HepG2 (cell line): ENCODE results near the gene DEPDC1B. TPM values are rescaled to one million over a fixed set of nuclear protein-coding genes. Genes with fewer than 3 reads are reported as not detected.
A peak's percentile ranks its signal among the peaks of the same experiment; 100 is the strongest.
"Not testable (repeated sequence)": the region's sequence is repeated elsewhere in the genome, so short reads cannot be mapped to it uniquely, and the experiment has no call there.

ENCODE experiments used
- ATAC-seq: fragments of 200-7000 bp; cut with Tn5 transposase; 3 replicates; pipeline ENCODE4 v1.9.1; 2020; ENCODE audit warnings: mild to moderate bottlenecking, moderate library complexity
- BruUV-seq: library from RNA; stranded (reverse); fragments of 400-500 nt; replicated peaks from 2 replicates; lab custom pipeline; 2021; lab: Mats Ljungman, UMichigan
- CTCF ChIA-PET: fragments of 300-600 bp; formaldehyde crosslinking; extraction: SDS; loops from one replicate; lab custom pipeline; 2021; ENCODE audit warnings: low total read pairs, inconsistent platforms, low intra/inter-chr PET ratio; lab: Yijun Ruan, JAX
- POLR2A ChIA-PET: fragments of 350-600 bp; sonication (Branson Sonifier 250); formaldehyde crosslinking; loops from one replicate; lab custom pipeline; 2020; ENCODE audit warnings: antibody characterized with exemption, inconsistent platforms; lab: Yijun Ruan, JAX
- DNase-seq: peaks from one replicate; pipeline ENCODE4 v3.0.0-alpha.2; 2015; ENCODE audit warnings: low spot score
- FAIRE-seq: peaks from 3 replicates; lab custom pipeline; 2011; peaks lifted over from hg19 to GRCh38; lab: Jason Lieb, UNC
- H2AFZ ChIP-seq: one replicate; pipeline ENCODE4 v1.6.1; 2011; ENCODE audit warnings: low read length, inconsistent platforms
- H3K27ac ChIP-seq: fragments of 300-600 bp; 3 replicates; pipeline ENCODE4 v1.8.0; 2011; ENCODE audit warnings: mixed run types, mild to moderate bottlenecking, mixed read lengths, low read length, inconsistent platforms; ENCODE audit not compliant: insufficient read depth; ENCODE audit errors: extremely low read length
- H3K27me3 ChIP-seq, 2 experiments: fragments of 200-600 bp in 1 of 2; 2 replicates in 1 of 2; 3 replicates in 1 of 2; pipeline versions ENCODE4 v1.6.0 to v1.8.0; 2011; ENCODE audit warnings: low read length in 2 of 2, mild to moderate bottlenecking in 2 of 2, moderate library complexity in 2 of 2, inconsistent platforms in 1 of 2; ENCODE audit not compliant: insufficient read depth in 2 of 2, control insufficient read depth in 1 of 2
- H3K36me3 ChIP-seq, 2 experiments: fragments of 200-600 bp in 1 of 2; replicated peaks in 1 of 2; 2 replicates in 1 of 2; 3 replicates in 1 of 2; pipeline versions ENCODE4 v1.5.1 to v1.8.0; 2011; ENCODE audit warnings: low read length in 2 of 2, inconsistent platforms in 1 of 2; ENCODE audit not compliant: insufficient read depth in 2 of 2, control insufficient read depth in 1 of 2
- H3K4me1 ChIP-seq: 2 replicates; pipeline ENCODE4 v1.5.1; 2012; ENCODE audit warnings: low read length, inconsistent platforms; ENCODE audit not compliant: insufficient read depth
- H3K4me2 ChIP-seq: 2 replicates; pipeline ENCODE4 v1.6.0; 2011; ENCODE audit warnings: low read depth, low read length, inconsistent platforms
- H3K4me3 ChIP-seq, 3 experiments: fragments of 200-600 bp in 1 of 3; sonication (generic), shearing (Covaris generic) in 1 of 3; replicated peaks in 1 of 3; 2 replicates each; pipeline ENCODE4 v1.5.1; 2011 to 2016; ENCODE audit warnings: low read length in 3 of 3, inconsistent platforms in 2 of 3, low read depth in 2 of 3, mild to moderate bottlenecking in 2 of 3, control low read depth in 1 of 3, mixed read lengths in 1 of 3; ENCODE audit not compliant: insufficient read depth in 1 of 3
- H3K79me2 ChIP-seq: one replicate; pipeline ENCODE4 v1.6.1; 2011; ENCODE audit warnings: low read length, inconsistent platforms; ENCODE audit not compliant: insufficient read depth
- H3K9ac ChIP-seq: 2 replicates; pipeline ENCODE4 v1.6.0; 2011; ENCODE audit warnings: mild to moderate bottlenecking, low read depth, low read length, inconsistent platforms; ENCODE audit not compliant: insufficient read depth
- H3K9me3 ChIP-seq: 2 replicates; pipeline ENCODE4 v1.5.1; 2012; ENCODE audit warnings: mild to moderate bottlenecking, low read length
- H4K20me1 ChIP-seq: 2 replicates; pipeline ENCODE4 v1.6.0; 2011; ENCODE audit warnings: inconsistent platforms, mild to moderate bottlenecking, low read length, moderate library complexity; ENCODE audit not compliant: insufficient read depth
- HNF4A ChIP-seq: sonication (generic); formaldehyde crosslinking; IDR thresholded peaks from 2 replicates; pipeline ENCODE4 v1.4.0; 2020; ENCODE audit warnings: missing genetic modification reagents
- HNF4G ChIP-seq, 2 experiments: sonication (generic) in 1 of 2; formaldehyde crosslinking in 1 of 2; IDR thresholded peaks; 2 replicates each; pipeline versions ENCODE4 v1.4.0 to v1.6.1; 2011 to 2020; ENCODE audit warnings: borderline replicate concordance in 2 of 2, low read depth in 2 of 2, mild to moderate bottlenecking in 2 of 2, low read length in 1 of 2, missing genetic modification reagents in 1 of 2, moderate library complexity in 1 of 2
- REL ChIP-seq: sonication (generic); formaldehyde crosslinking; conservative IDR thresholded peaks from 2 replicates; pipeline ENCODE4 v1.8.0; 2022; ENCODE audit warnings: mild to moderate bottlenecking, missing genetic modification reagents, moderate library complexity
- ZNF460 ChIP-seq: sonication (generic); formaldehyde crosslinking; IDR thresholded peaks from 2 replicates; pipeline ENCODE4 v1.5.1; 2020; ENCODE audit warnings: missing genetic modification reagents, mild to moderate bottlenecking, borderline replicate concordance
- ZNF83 ChIP-seq: sonication (generic); formaldehyde crosslinking; IDR thresholded peaks from 2 replicates; pipeline ENCODE4 v1.4.0; 2020; ENCODE audit warnings: missing genetic modification reagents, mild to moderate bottlenecking, borderline replicate concordance
- WGBS: methylation state at CpG from one replicate; pipeline ENCODE4 v1.1.6; 2017; ENCODE audit warnings: low lambda C conversion rate; 5-methylcytosine and 5-hydroxymethylcytosine counted together
- in situ Hi-C: cut with HindIII; loops from 2 replicates; pipeline ENCODE4 v1.10.0; 2017; ENCODE audit warnings: low pct_unique_long_range_greater_than_20kb; ENCODE audit not compliant: extremely low pct_ligation_motif_present
- intact Hi-C: fragments of 100-400 bp; cut with micrococcal nuclease; formaldehyde crosslinking; loops from one replicate; pipeline ENCODE4 v1.10.0; 2022; ENCODE audit not compliant: unreplicated experiment
- polyA plus RNA-seq, 8 experiments: library from polyadenylated mRNA; depleted of rRNA in 3 of 8; stranded (reverse) in 7 of 8; unstranded in 1 of 8; fragments of >200 nt; fragmentation: Illumina TruSeq in 4 of 8; extraction: Trizol in 4 of 8; gene quantifications; 2 replicates each; pipeline versions ENCODE4 v1.2.1 to v1.2.3, GENCODE V29; 2011 to 2016; ENCODE audit warnings: low read depth in 4 of 8, missing spikeins in 1 of 8, mixed read lengths in 1 of 8; ENCODE audit not compliant: insufficient read depth in 1 of 8
- total RNA-seq, 5 experiments: library from RNA; depleted of rRNA; stranded (reverse); fragments of >200 nt; fragmentation: Illumina TruSeq; extraction: Trizol; gene quantifications; 2 replicates each; pipeline ENCODE4 v1.2.3, GENCODE V29; 2016; ENCODE audit warnings: low read depth in 1 of 5
- TF ChIP-seq, protein P1 (sequence below): sonication (generic); formaldehyde crosslinking; IDR thresholded peaks from 2 replicates; pipeline ENCODE4 v1.5.1; 2020; ENCODE audit warnings: missing genetic modification reagents, mild to moderate bottlenecking, borderline replicate concordance
- TF ChIP-seq, protein P2 (sequence below): sonication (generic); formaldehyde crosslinking; IDR thresholded peaks from 2 replicates; pipeline ENCODE4 v1.8.1; 2022; ENCODE audit warnings: low read depth, mild to moderate bottlenecking, missing genetic modification reagents

DEPDC1B gene
- total and polyA plus RNA-seq, 2 of the 13 experiments (the other 11 are each of a cell fraction or from before 2014, with no cell fraction given): 29.5 to 51.3 TPM

GRCh38 chr5:60563696-60564324, 136.2 kb downstream of the DEPDC1B start (continued):
- TF ChIP-seq, protein P1, sequence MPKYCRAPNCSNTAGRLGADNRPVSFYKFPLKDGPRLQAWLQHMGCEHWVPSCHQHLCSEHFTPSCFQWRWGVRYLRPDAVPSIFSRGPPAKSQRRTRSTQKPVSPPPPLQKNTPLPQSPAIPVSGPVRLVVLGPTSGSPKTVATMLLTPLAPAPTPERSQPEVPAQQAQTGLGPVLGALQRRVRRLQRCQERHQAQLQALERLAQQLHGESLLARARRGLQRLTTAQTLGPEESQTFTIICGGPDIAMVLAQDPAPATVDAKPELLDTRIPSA (CRISPR knock-in tag): no peak
- TF ChIP-seq, protein P2, sequence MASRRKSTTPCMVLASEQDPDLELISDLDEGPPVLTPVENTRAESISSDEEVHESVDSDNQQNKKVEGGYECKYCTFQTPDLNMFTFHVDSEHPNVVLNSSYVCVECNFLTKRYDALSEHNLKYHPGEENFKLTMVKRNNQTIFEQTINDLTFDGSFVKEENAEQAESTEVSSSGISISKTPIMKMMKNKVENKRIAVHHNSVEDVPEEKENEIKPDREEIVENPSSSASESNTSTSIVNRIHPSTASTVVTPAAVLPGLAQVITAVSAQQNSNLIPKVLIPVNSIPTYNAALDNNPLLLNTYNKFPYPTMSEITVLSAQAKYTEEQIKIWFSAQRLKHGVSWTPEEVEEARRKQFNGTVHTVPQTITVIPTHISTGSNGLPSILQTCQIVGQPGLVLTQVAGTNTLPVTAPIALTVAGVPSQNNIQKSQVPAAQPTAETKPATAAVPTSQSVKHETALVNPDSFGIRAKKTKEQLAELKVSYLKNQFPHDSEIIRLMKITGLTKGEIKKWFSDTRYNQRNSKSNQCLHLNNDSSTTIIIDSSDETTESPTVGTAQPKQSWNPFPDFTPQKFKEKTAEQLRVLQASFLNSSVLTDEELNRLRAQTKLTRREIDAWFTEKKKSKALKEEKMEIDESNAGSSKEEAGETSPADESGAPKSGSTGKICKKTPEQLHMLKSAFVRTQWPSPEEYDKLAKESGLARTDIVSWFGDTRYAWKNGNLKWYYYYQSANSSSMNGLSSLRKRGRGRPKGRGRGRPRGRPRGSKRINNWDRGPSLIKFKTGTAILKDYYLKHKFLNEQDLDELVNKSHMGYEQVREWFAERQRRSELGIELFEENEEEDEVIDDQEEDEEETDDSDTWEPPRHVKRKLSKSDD: no peak
- TF ChIP-seq ZNF83 (CRISPR knock-in tag) (no peak), ZNF460 (CRISPR knock-in tag) (no peak), REL (CRISPR knock-in tag) (no peak), HNF4G (IDR thresholded peaks at IDR 0.05; ENCODE audit: borderline replicate concordance, low read depth, low read length) (peak; percentile 92), HNF4G (CRISPR knock-in tag; IDR thresholded peaks at IDR 0.05; ENCODE audit: borderline replicate concordance, low read depth) (no peak; the same call in 1 of the 2 replicates), HNF4A (CRISPR knock-in tag) (peak; percentile 96)

GRCh38 chr5:60553291-60553690, 146.7 kb downstream of the DEPDC1B start:
- in situ Hi-C loops: not testable (repeated sequence)

More at GRCh38 chr5:60553291-60553690, 146.7 kb downstream of the DEPDC1B start:
- H2AFZ ChIP-seq, H3K9me3 ChIP-seq, BruUV-seq, intact Hi-C loops, H4K20me1 ChIP-seq, POLR2A ChIA-PET, ATAC-seq, H3K36me3 ChIP-seq, H3K4me3 ChIP-seq, FAIRE-seq, H3K27me3 ChIP-seq, CTCF ChIA-PET, DNase-seq, H3K4me1 ChIP-seq, H3K4me2 ChIP-seq, H3K79me2 ChIP-seq, H3K9ac ChIP-seq, H3K27ac ChIP-seq: not testable (repeated sequence)
- 100% methylated on average over 2 of the region's 2 CpGs for WGBS
